ENCODE results near the gene ADAM10. TPM values are rescaled to one million over a fixed set of nuclear protein-coding genes. Genes with fewer than 3 reads are reported as not detected.

ADAM10 gene
- total RNA-seq, 1 donor from 2014 or later: 140 TPM

- peaks cover 5% of the 10 kb centered on the region for H3K36me3 Mint-ChIP-seq (ENCODE audit: unreplicated experiment)
- H3K9me3 Mint-ChIP-seq (ENCODE audit: unreplicated experiment): no peaks in the 10 kb centered on the region
- no peaks in the 10 kb centered on the region for H3K4me1 Mint-ChIP-seq (ENCODE audit: low read depth, unreplicated experiment)
- no peak overlapping the region for H3K4me3 Mint-ChIP-seq (ENCODE audit: unreplicated experiment)
- TF ChIP-seq CTCF (IDR thresholded peaks at IDR 0.05; ENCODE audit: partially characterized antibody, unreplicated experiment): no peak
- no peak overlapping the region for H3K27ac Mint-ChIP-seq (ENCODE audit: unreplicated experiment)
- DNase-seq: no peak
- no peaks in the 10 kb centered on the region for H3K27me3 Mint-ChIP-seq (ENCODE audit: unreplicated experiment)
These were observed 38.7 kb upstream of the ADAM10 start for GRCh38 chr15:58788056-58788710.

- H3K4me3 Mint-ChIP-seq (ENCODE audit: unreplicated experiment): no peak overlapping the region
- H3K4me1 Mint-ChIP-seq (ENCODE audit: low read depth, unreplicated experiment): no peaks in the 10 kb centered on the region
- H3K36me3 Mint-ChIP-seq (ENCODE audit: unreplicated experiment): peaks cover under 1% of the 10 kb centered on the region
- H3K27me3 Mint-ChIP-seq (ENCODE audit: unreplicated experiment): no peaks in the 10 kb centered on the region
- no peak for DNase-seq
- TF ChIP-seq CTCF (IDR thresholded peaks at IDR 0.05; ENCODE audit: partially characterized antibody, unreplicated experiment): no peak
- no peak overlapping the region for H3K27ac Mint-ChIP-seq (ENCODE audit: unreplicated experiment)
- H3K9me3 Mint-ChIP-seq (ENCODE audit: unreplicated experiment): no peaks in the 10 kb centered on the region
These were observed 35.8 kb upstream of the ADAM10 start for GRCh38 chr15:58785355-58785754.

GRCh38 chr15:58779554-58779953 lies 30.0 kb upstream of the ADAM10 start:
- Mint-ChIP-seq H3K4me1 (ENCODE audit: low read depth, unreplicated experiment) (no peaks in the 10 kb centered on the region), H3K9me3 (ENCODE audit: unreplicated experiment) (no peaks in the 10 kb centered on the region), H3K27ac (ENCODE audit: unreplicated experiment) (no peak overlapping the region), H3K27me3 (ENCODE audit: unreplicated experiment) (no peaks in the 10 kb centered on the region), H3K36me3 (ENCODE audit: unreplicated experiment) (no peaks in the 10 kb centered on the region), H3K4me3 (ENCODE audit: unreplicated experiment) (no peak overlapping the region)
- TF ChIP-seq CTCF (IDR thresholded peaks at IDR 0.05; ENCODE audit: partially characterized antibody, unreplicated experiment): no peak
- DNase-seq: no peak

- Mint-ChIP-seq H3K27ac (ENCODE audit: unreplicated experiment) (no peak overlapping the region), H3K9me3 (ENCODE audit: unreplicated experiment) (peaks cover 2% of the 10 kb centered on the region), H3K4me3 (ENCODE audit: unreplicated experiment) (no peak overlapping the region), H3K36me3 (ENCODE audit: unreplicated experiment) (no peaks in the 10 kb centered on the region), H3K27me3 (ENCODE audit: unreplicated experiment) (no peaks in the 10 kb centered on the region), H3K4me1 (ENCODE audit: low read depth, unreplicated experiment) (peaks cover 4% of the 10 kb centered on the region)
- TF ChIP-seq CTCF (IDR thresholded peaks at IDR 0.05; ENCODE audit: partially characterized antibody, unreplicated experiment): no peak
- no peak for DNase-seq
These were observed 27.6 kb upstream of the ADAM10 start for GRCh38 chr15:58777107-58777506.

GRCh38 chr15:58775402-58775801 lies 25.9 kb upstream of the ADAM10 start:
- TF ChIP-seq CTCF (IDR thresholded peaks at IDR 0.05; ENCODE audit: partially characterized antibody, unreplicated experiment): no peak
- no peak overlapping the region for H3K27ac Mint-ChIP-seq (ENCODE audit: unreplicated experiment)
- no peaks in the 10 kb centered on the region for H3K36me3 Mint-ChIP-seq (ENCODE audit: unreplicated experiment)
- H3K4me3 Mint-ChIP-seq (ENCODE audit: unreplicated experiment): no peak overlapping the region
- H3K27me3 Mint-ChIP-seq (ENCODE audit: unreplicated experiment): no peaks in the 10 kb centered on the region
- H3K9me3 Mint-ChIP-seq (ENCODE audit: unreplicated experiment): peaks cover 3% of the 10 kb centered on the region
- DNase-seq: no peak
- peaks cover 4% of the 10 kb centered on the region for H3K4me1 Mint-ChIP-seq (ENCODE audit: low read depth, unreplicated experiment)
